IMR-90 (cell line): ENCODE results near the gene RPS6KL1. TPM values are rescaled to one million over a fixed set of nuclear protein-coding genes. Genes with fewer than 3 reads are reported as not detected.

ENCODE experiments used
- ATAC-seq: fragments of 200-7000 bp; cut with Tn5 transposase; 2 replicates; pipeline ENCODE4 v1.9.1; 2020; ENCODE audit warnings: low read depth, mild to moderate bottlenecking, moderate library complexity
- BruUV-seq: library from RNA; stranded (reverse); fragments of 400-500 nt; replicated peaks from 2 replicates; lab custom pipeline; 2021; lab: Mats Ljungman, UMichigan
- CTCF ChIA-PET: fragments of 300-600 bp; formaldehyde crosslinking; extraction: SDS; loops from one replicate; lab custom pipeline; 2021; ENCODE audit warnings: antibody characterized with exemption; lab: Yijun Ruan, JAX
- POLR2A ChIA-PET: fragments of 300-600 bp; sonication (Branson Sonifier 250); formaldehyde crosslinking; loops from one replicate; lab custom pipeline; 2022; ENCODE audit warnings: antibody characterized with exemption; ENCODE audit not compliant: unreplicated experiment; lab: Charles Lee
- DNase-seq: peaks from one replicate; pipeline ENCODE4 v3.0.0; 2013
- H2AFZ ChIP-seq: replicated peaks from 2 replicates; pipeline ENCODE3; 2013; ENCODE audit warnings: low read length, mild to moderate bottlenecking; ENCODE audit not compliant: poor library complexity
- H2AK5ac ChIP-seq: 2 replicates; pipeline ENCODE4 v1.6.1; 2013; ENCODE audit warnings: low read depth, low read length, inconsistent platforms
- H2AK9ac ChIP-seq: replicated peaks from 2 replicates; pipeline ENCODE3; 2013; ENCODE audit warnings: mild to moderate bottlenecking, low read depth, low read length, moderate library complexity; ENCODE audit not compliant: poor library complexity
- H2BK120ac ChIP-seq: 2 replicates; pipeline ENCODE4 v1.6.1; 2013; ENCODE audit warnings: low read depth, low read length, inconsistent platforms
- H2BK15ac ChIP-seq: 3 replicates; pipeline ENCODE4 v1.6.1; 2013; ENCODE audit warnings: low read depth, low read length, inconsistent platforms
- H2BK20ac ChIP-seq: 2 replicates; pipeline ENCODE4 v1.6.1; 2013; ENCODE audit warnings: low read depth, mild to moderate bottlenecking, inconsistent platforms, low read length, moderate library complexity
- H2BK5ac ChIP-seq: 2 replicates; pipeline ENCODE4 v1.6.1; 2013; ENCODE audit warnings: mild to moderate bottlenecking, low read depth, low read length, inconsistent platforms; ENCODE audit not compliant: poor library complexity, severe bottlenecking
- H3K14ac ChIP-seq: replicated peaks from 2 replicates; pipeline ENCODE4 v1.6.1; 2013; ENCODE audit warnings: low read depth, low read length, inconsistent platforms
- H3K18ac ChIP-seq: 2 replicates; pipeline ENCODE4 v1.6.1; 2013; ENCODE audit warnings: low read depth, low read length, control low read depth
- H3K23ac ChIP-seq: 2 replicates; pipeline ENCODE4 v1.6.1; 2013; ENCODE audit warnings: low read depth, low read length, inconsistent platforms
- H3K27ac ChIP-seq: 2 replicates; pipeline ENCODE4 v1.5.1; 2013; ENCODE audit warnings: mild to moderate bottlenecking, control low read depth, low read length; ENCODE audit not compliant: insufficient read depth
- H3K27me3 ChIP-seq: 2 replicates; pipeline ENCODE4 v1.6.1; 2013; ENCODE audit warnings: low read length; ENCODE audit not compliant: control insufficient read depth, insufficient read depth
- H3K36me3 ChIP-seq: 2 replicates; pipeline ENCODE4 v1.6.1; 2013; ENCODE audit warnings: low read length, mixed read lengths; ENCODE audit not compliant: control insufficient read depth, insufficient read depth
- H3K4ac ChIP-seq: 2 replicates; pipeline ENCODE4 v1.6.1; 2013; ENCODE audit warnings: low read depth, low read length, inconsistent platforms
- H3K4me1 ChIP-seq: 2 replicates; pipeline ENCODE4 v1.6.1; 2013; ENCODE audit warnings: low read length, mixed read lengths; ENCODE audit not compliant: control insufficient read depth, insufficient read depth
- H3K4me2 ChIP-seq: 2 replicates; pipeline ENCODE4 v1.6.1; 2013; ENCODE audit warnings: low read depth, mild to moderate bottlenecking, control low read depth, low read length, moderate library complexity
- H3K4me3 ChIP-seq: 2 replicates; pipeline ENCODE4 v1.5.1; 2013; ENCODE audit warnings: low read depth, mild to moderate bottlenecking, control low read depth, low read length, moderate library complexity; ENCODE audit not compliant: insufficient read depth
- H3K56ac ChIP-seq: 2 replicates; pipeline ENCODE4 v1.6.1; 2013; ENCODE audit warnings: low read length, inconsistent platforms; ENCODE audit not compliant: insufficient read depth; ENCODE audit errors: extremely low read depth
- H3K79me1 ChIP-seq, 2 experiments: 2 replicates each; pipeline ENCODE4 v1.6.1; 2013; ENCODE audit warnings: low read length in 2 of 2, inconsistent platforms in 1 of 2, low read depth in 1 of 2
- H3K9ac ChIP-seq: 2 replicates; pipeline ENCODE4 v1.6.1; 2013; ENCODE audit warnings: low read depth, low read length, control low read depth
- H3K9me1 ChIP-seq: 2 replicates; pipeline ENCODE4 v1.6.1; 2013; ENCODE audit warnings: low read length, inconsistent platforms; ENCODE audit not compliant: insufficient read depth
- H3K9me3 ChIP-seq: 2 replicates; pipeline ENCODE4 v1.6.1; 2013; ENCODE audit warnings: low read length; ENCODE audit not compliant: control insufficient read depth, insufficient read depth
- H4K20me1 ChIP-seq: 2 replicates; pipeline ENCODE4 v1.6.1; 2013; ENCODE audit warnings: low read length, inconsistent platforms; ENCODE audit not compliant: insufficient read depth
- H4K5ac ChIP-seq: 2 replicates; pipeline ENCODE4 v1.6.1; 2013; ENCODE audit warnings: mild to moderate bottlenecking, low read depth, low read length, control low read depth
- H4K8ac ChIP-seq, 2 experiments: 2 replicates each; pipeline ENCODE4 v1.6.1; 2013; ENCODE audit warnings: low read depth in 2 of 2, low read length in 2 of 2, control low read depth in 1 of 2, inconsistent platforms in 1 of 2
- H4K91ac ChIP-seq: 2 replicates; pipeline ENCODE4 v1.6.1; 2013; ENCODE audit warnings: low read depth, low read length, inconsistent platforms; ENCODE audit not compliant: insufficient read depth
- CHD1 ChIP-seq: IDR thresholded peaks from 2 replicates; pipeline ENCODE4 v1.6.1; 2012; ENCODE audit warnings: low read depth, low read length, improper control_type of control experiment
- FOS ChIP-seq: fragments of 150-350 bp; IDR thresholded peaks from 2 replicates; pipeline ENCODE4 v1.6.1; 2016; ENCODE audit warnings: low read depth, low read length
- RCOR1 ChIP-seq: IDR thresholded peaks from 2 replicates; pipeline ENCODE4 v1.6.1; 2012; ENCODE audit warnings: mild to moderate bottlenecking, low read length, improper control_type of control experiment; ENCODE audit not compliant: insufficient replicate concordance
- RFX5 ChIP-seq: IDR thresholded peaks from 2 replicates; pipeline ENCODE4 v1.8.0; 2012; ENCODE audit warnings: low read depth, mild to moderate bottlenecking, low read length, moderate library complexity
- WGBS, 2 experiments: methylation state at CpG; one replicate each; pipeline versions ENCODE4 v1.1.5 to v1.1.7; 2013; ENCODE audit warnings: missing lambda C conversion rate in 2 of 2; ENCODE audit not compliant: insufficient read length in 1 of 2; ENCODE audit errors: extremely low coverage in 2 of 2; 5-methylcytosine and 5-hydroxymethylcytosine counted together
- dilution Hi-C: fragments of 300-500 bp; cut with HindIII; formaldehyde crosslinking; loops from one replicate; pipeline ENCODE4 v1.14.3; 2018; ENCODE audit warnings: low sequenced_read_pairs; ENCODE audit not compliant: unreplicated experiment
- in situ Hi-C: fragments of 300-500 bp; cut with MboI; formaldehyde crosslinking; loops from 3 replicates; pipeline ENCODE4 v1.14.3; 2019; ENCODE audit warnings: low sequenced_read_pairs, inconsistent platforms, mixed read lengths
- intact Hi-C: fragments of 100-400 bp; cut with micrococcal nuclease; formaldehyde crosslinking; loops from 2 replicates; pipeline ENCODE4 v1.10.0; 2022
- polyA plus RNA-seq, 3 experiments: library from polyadenylated mRNA; depleted of rRNA; stranded (reverse); fragments of >200 nt; gene quantifications; 2 replicates each; pipeline ENCODE4 v1.2.3, GENCODE V29; 2012; ENCODE audit warnings: low replicate concordance in 1 of 3
- total RNA-seq: library from RNA; depleted of rRNA; stranded (reverse); fragments of >200 nt; gene quantifications from 2 replicates; pipeline ENCODE4 v1.2.3, GENCODE V29; 2012

The RPS6KL1 gene
- total and polyA plus RNA-seq, 2 of the 4 experiments (the other 2 are of a cell fraction) = 0.72 to 1.7 TPM

DNA sequence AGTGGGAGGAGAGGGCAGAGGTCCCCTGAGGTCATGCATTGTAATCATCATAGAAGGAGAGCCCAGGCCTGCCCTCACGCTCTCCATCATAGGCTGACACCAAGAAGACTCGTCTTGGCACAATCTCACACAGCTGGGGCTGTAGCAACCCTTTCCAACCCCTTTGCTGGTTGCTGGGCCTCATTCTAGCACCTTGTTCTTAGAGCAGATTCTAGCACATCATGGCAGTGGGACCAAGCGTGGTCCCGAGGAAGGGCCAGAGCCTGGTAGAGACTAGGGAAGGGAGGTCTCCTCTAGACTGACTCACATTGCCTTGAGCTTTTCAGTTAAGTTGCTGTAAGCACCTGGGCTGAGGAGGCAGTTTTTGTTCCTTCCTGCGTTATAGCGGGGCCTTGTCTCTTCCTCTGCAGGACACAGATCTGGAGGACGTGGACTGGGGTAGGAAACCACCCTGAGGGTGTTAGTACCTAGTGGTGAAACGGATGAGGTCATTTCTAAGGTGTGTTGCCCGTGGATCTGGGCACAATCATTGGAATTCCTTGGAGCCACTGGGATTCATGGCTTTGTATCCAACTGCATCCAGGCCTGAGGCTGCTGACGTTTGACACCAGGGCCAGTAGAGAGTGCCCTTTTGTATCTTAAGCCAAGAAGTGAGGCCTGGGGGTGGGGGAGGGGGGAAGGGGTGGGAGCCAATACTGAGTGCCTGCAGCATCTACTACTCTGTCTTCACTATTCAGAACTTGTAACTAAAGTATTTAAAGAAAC is 19.9 kb downstream of the RPS6KL1 start (continued):
- no peak for TF ChIP-seq FOS

DNA sequence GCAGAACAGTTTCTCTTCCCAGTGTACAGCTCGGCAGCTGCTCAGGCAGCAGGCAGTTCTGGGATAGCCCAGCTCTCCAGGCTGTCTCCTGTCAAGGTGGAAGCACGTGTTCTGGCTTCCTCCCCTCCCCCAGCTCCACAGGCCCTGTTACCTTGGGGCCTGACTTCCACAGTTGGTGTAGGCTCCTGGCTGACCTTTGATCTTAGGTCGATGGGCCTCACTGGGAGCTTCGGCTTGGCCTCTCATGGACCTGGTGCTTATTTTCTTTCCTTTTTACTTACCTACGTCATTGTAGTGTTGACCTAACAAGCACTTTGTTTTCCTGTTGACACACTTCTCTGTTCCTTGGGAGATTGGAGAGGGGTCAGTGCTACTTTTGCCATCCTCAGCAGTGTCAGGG is 24.4 kb downstream of the RPS6KL1 start:
- Histone ChIP-seq H3K79me1 (peaks cover 24 to 28% of the 10 kb centered on the region in 2 experiments), H3K36me3 (peaks cover 76% of the 10 kb centered on the region), H4K5ac (no peak overlapping the region), H3K4me3 (no peak overlapping the region), H2AFZ (no peak overlapping the region), H2BK5ac (no peak overlapping the region), H3K23ac (no peak overlapping the region), H3K9me1 (no peaks in the 10 kb centered on the region), H4K91ac (no peak overlapping the region), H3K4me2 (no peak overlapping the region), H3K9ac (no peak overlapping the region), H2BK20ac (no peak overlapping the region), H2BK120ac (no peak overlapping the region), H3K14ac (no peak overlapping the region), H3K27me3 (no peaks in the 10 kb centered on the region), H2BK15ac (no peak overlapping the region), H3K56ac (no peak overlapping the region), H2AK9ac (no peak overlapping the region), H3K18ac (no peak overlapping the region), H4K8ac (no peak overlapping the region), H3K4ac (no peak overlapping the region), H3K27ac (no peak overlapping the region), H2AK5ac (no peak overlapping the region), H3K4me1 (no peaks in the 10 kb centered on the region), H4K20me1 (peaks cover 8% of the 10 kb centered on the region; the same call in 1 of the 2 replicates), H3K9me3 (no peaks in the 10 kb centered on the region)
- dilution Hi-C loops = no loop called here
- BruUV-seq = no TSS peak
- CTCF ChIA-PET = no interaction called here
- in situ Hi-C loops = no loop called here
- intact Hi-C loops = no loop called here
- DNase-seq (no peak), ATAC-seq (no peak)
- POLR2A ChIA-PET = no interaction called here
- WGBS, 2 experiments = no CpG with 5 or more reads among the region's 5 CpGs
- no peak for TF ChIP-seq RFX5
- TF ChIP-seq RCOR1 = no peak
- no peak for TF ChIP-seq CHD1
